Activated CD8-positive, alpha-beta memory T cell treated with anti-CD3 and anti-CD28 coated beads, Interleukin-2, amount 50 U/mL, for 4 hours (primary cell): Measurements from ENCODE around the gene ATG7.

Experiments used
- DNase-seq: peaks from one replicate; pipeline ENCODE4 v3.0.0-alpha.2; 2020

The ATG7 gene

GRCh38 chr3:11543141-11543947, 271.1 kb downstream of the ATG7 start:
- DNase-seq: no peak

GRCh38 chr3:11543948-11544387, 271.8 kb downstream of the ATG7 start:
- no peak for DNase-seq

- DNase-seq: no peak
Measured at GRCh38 chr3:11544412-11545181, 272.4 kb downstream of the ATG7 start.

- no peak for DNase-seq
Measured at GRCh38 chr3:11545186-11545851, 273.1 kb downstream of the ATG7 start.

- no peak for DNase-seq
Measured at GRCh38 chr3:11546657-11547302, 274.6 kb downstream of the ATG7 start.

- no peak for DNase-seq
Measured at GRCh38 chr3:11547498-11547897, 275.3 kb downstream of the ATG7 start.

- no peak for DNase-seq
Measured at GRCh38 chr3:11548721-11549131, 276.5 kb downstream of the ATG7 start.

- no peak for DNase-seq
Measured at GRCh38 chr3:11549580-11550140, 277.5 kb downstream of the ATG7 start.

GRCh38 chr3:11551036-11551435, 278.8 kb downstream of the ATG7 start:
- DNase-seq: no peak

- no peak for DNase-seq
Measured at GRCh38 chr3:11552289-11553264, 280.4 kb downstream of the ATG7 start.

GRCh38 chr3:11553436-11554235, 281.4 kb downstream of the ATG7 start:
- DNase-seq: no peak

- no peak for DNase-seq
Measured at GRCh38 chr3:11554236-11554610, 282.0 kb downstream of the ATG7 start.

GRCh38 chr3:11554666-11555065, 282.5 kb downstream of the ATG7 start:
- DNase-seq: no peak

- no peak for DNase-seq
Measured at GRCh38 chr3:11555211-11555782, 283.1 kb downstream of the ATG7 start.

- no peak for DNase-seq
Measured at GRCh38 chr3:11555881-11556633, 283.9 kb downstream of the ATG7 start.

- DNase-seq: no peak
Measured at GRCh38 chr3:11556851-11557644, 284.9 kb downstream of the ATG7 start.

GRCh38 chr3:11558002-11558401, 285.8 kb downstream of the ATG7 start:
- no peak for DNase-seq

GRCh38 chr3:11558411-11558903, 286.3 kb downstream of the ATG7 start:
- DNase-seq: no peak
